Keratinocyte (primary cell): ENCODE results near the gene CXCL14. TPM values are rescaled to one million over a fixed set of nuclear protein-coding genes. Genes with fewer than 3 reads are reported as not detected.

Experiments used
- DNase-seq: peaks from one replicate; pipeline ENCODE4 v3.0.0-alpha.2; 2011; ENCODE audit warnings: low read depth, missing footprints, low spot score
- FAIRE-seq: peaks from 2 replicates; lab custom pipeline; 2011; peaks lifted over from hg19 to GRCh38; lab: Jason Lieb, UNC
- H2AFZ ChIP-seq: 2 replicates; pipeline ENCODE4 v1.6.0; 2012; ENCODE audit warnings: low read length, control low read depth, inconsistent platforms; ENCODE audit not compliant: control insufficient read depth
- H3K27ac ChIP-seq: 2 replicates; pipeline ENCODE4 v1.5.1; 2011; ENCODE audit warnings: low read length; ENCODE audit not compliant: control insufficient read depth, insufficient read depth
- H3K27me3 ChIP-seq: 3 replicates; pipeline ENCODE4 v1.6.0; 2011; ENCODE audit warnings: low read length; ENCODE audit not compliant: control insufficient read depth, insufficient read depth; ENCODE audit errors: extremely low read depth
- H3K36me3 ChIP-seq, 2 experiments: 2 replicates in 1 of 2; 3 replicates in 1 of 2; pipeline ENCODE4 v1.5.1; 2011; ENCODE audit warnings: low read length in 2 of 2, mild to moderate bottlenecking in 1 of 2; ENCODE audit not compliant: control insufficient read depth in 2 of 2, insufficient read depth in 2 of 2; ENCODE audit errors: extremely low read depth in 1 of 2
- H3K4me1 ChIP-seq: 3 replicates; pipeline ENCODE4 v1.5.1; 2011; ENCODE audit warnings: low read length; ENCODE audit not compliant: control insufficient read depth, insufficient read depth; ENCODE audit errors: extremely low read depth
- H3K4me2 ChIP-seq: 3 replicates; pipeline ENCODE4 v1.6.0; 2011; ENCODE audit warnings: low read depth, low read length; ENCODE audit not compliant: control insufficient read depth, insufficient read depth; ENCODE audit errors: extremely low read depth
- H3K4me3 ChIP-seq, 3 experiments: fragments of 200-600 bp in 1 of 3; sonication (generic) in 1 of 3; 2 replicates in 2 of 3; 3 replicates in 1 of 3; pipeline ENCODE4 v1.5.1; 2011 to 2016; ENCODE audit warnings: low read length in 3 of 3, mild to moderate bottlenecking in 3 of 3, control low read depth in 2 of 3, inconsistent platforms in 1 of 3, low read depth in 1 of 3, mixed read lengths in 1 of 3, mixed run types in 1 of 3, moderate library complexity in 1 of 3; ENCODE audit not compliant: control insufficient read depth in 2 of 3, insufficient read depth in 2 of 3; ENCODE audit errors: extremely low read depth in 1 of 3
- H3K79me2 ChIP-seq: 2 replicates; pipeline ENCODE4 v1.6.0; 2012; ENCODE audit warnings: low read length; ENCODE audit not compliant: control insufficient read depth, insufficient read depth
- H3K9ac ChIP-seq: 3 replicates; pipeline ENCODE4 v1.6.0; 2011; ENCODE audit warnings: low read length; ENCODE audit not compliant: control insufficient read depth, insufficient read depth; ENCODE audit errors: extremely low read depth
- H3K9me1 ChIP-seq: 3 replicates; pipeline ENCODE4 v1.6.0; 2011; ENCODE audit warnings: low read length; ENCODE audit not compliant: control insufficient read depth, insufficient read depth; ENCODE audit errors: extremely low read depth
- H3K9me3 ChIP-seq: 2 replicates; pipeline ENCODE4 v1.5.1; 2012; ENCODE audit warnings: low read depth, low read length; ENCODE audit not compliant: control insufficient read depth
- H4K20me1 ChIP-seq: 3 replicates; pipeline ENCODE4 v1.6.0; 2011; ENCODE audit warnings: low read length; ENCODE audit not compliant: control insufficient read depth, insufficient read depth; ENCODE audit errors: extremely low read depth
- EZH2 ChIP-seq: IDR thresholded peaks from one replicate; pipeline ENCODE4 v1.6.1; 2012; ENCODE audit warnings: inconsistent platforms, mild to moderate bottlenecking, low read length, moderate library complexity
- dilution Hi-C: fragments of 300-500 bp; cut with MboI; formaldehyde crosslinking; loops from one replicate; pipeline ENCODE4 v1.7.0; 2020; ENCODE audit warnings: low sequenced_read_pairs; ENCODE audit not compliant: extremely low pct_ligation_motif_present
- polyA plus RNA-seq, 5 experiments: library from polyadenylated mRNA; depleted of rRNA in 3 of 5; stranded (reverse) in 3 of 5; stranded (forward) in 1 of 5; unstranded in 1 of 5; fragments of >200 nt; gene quantifications; 1 replicate in 1 of 5; 2 replicates in 3 of 5; 3 replicates in 1 of 5; pipeline versions ENCODE4 v1.2.1 to v1.2.3, GENCODE V29; 2011 to 2012; ENCODE audit warnings: missing spikeins in 2 of 5, low read depth in 1 of 5, low replicate concordance in 1 of 5
- TF ChIP-seq, protein P1 (sequence below), 3 experiments: IDR thresholded peaks in 1 of 3; conservative IDR thresholded peaks in 1 of 3; optimal IDR thresholded peaks in 1 of 3; 2 replicates in 2 of 3; 3 replicates in 1 of 3; pipeline versions ENCODE3 to v1.5.1; 2011; ENCODE audit warnings: low read length in 3 of 3, mild to moderate bottlenecking in 3 of 3, moderate library complexity in 2 of 3, control low read depth in 1 of 3, inconsistent platforms in 1 of 3; ENCODE audit not compliant: insufficient read depth in 2 of 3; ENCODE audit errors: extremely low read depth in 1 of 3

The CXCL14 gene
- polyA plus RNA-seq, 1 donor (not counting 4 experiments of a cell fraction or from before 2014, with no cell fraction given): 124 TPM

DNA sequence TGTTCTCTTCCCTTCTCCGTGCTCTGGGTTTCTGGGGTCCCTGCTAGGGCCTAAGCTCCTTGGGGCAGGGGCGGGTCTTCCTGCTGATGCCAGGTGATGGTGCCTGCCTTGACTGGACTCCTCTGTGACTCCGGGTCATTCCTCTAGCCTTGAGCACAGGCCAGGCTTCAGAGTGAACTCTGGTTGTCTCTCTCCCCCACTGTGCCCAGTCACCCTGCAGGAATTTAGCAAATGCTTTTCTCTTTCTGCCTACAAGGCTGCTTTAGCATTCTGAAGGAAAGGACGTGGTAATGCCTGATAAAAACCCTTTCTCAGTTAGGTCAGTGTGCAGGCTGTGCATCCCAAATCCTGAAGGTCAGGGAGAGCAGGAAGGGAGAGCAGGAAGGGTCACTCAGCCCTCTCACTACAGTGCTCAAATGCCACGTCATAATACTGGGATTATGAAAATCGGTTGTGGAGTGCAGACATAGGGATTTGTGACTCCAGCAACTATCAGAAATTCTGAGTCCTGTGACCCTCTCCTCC lies 2.7 kb downstream of the CXCL14 start:
- H2AFZ ChIP-seq: no peak overlapping the region
- H4K20me1 ChIP-seq: no peaks in the 10 kb centered on the region
- H3K4me2 ChIP-seq: no peak overlapping the region
- dilution Hi-C loops: loop anchor here (25.0 kb wide), 1 partner anchor 161 kb away; no protein-coding TSS in a partner anchor
- H3K79me2 ChIP-seq: no peaks in the 10 kb centered on the region
- H3K4me3 ChIP-seq: no peak overlapping the region
- H3K9ac ChIP-seq: no peak overlapping the region
- no peaks in the 10 kb centered on the region for H3K9me1 ChIP-seq
- peaks cover 30% of the 10 kb centered on the region for H3K4me1 ChIP-seq
- FAIRE-seq: peak; percentile 76
- H3K9me3 ChIP-seq: peaks cover 4% of the 10 kb centered on the region
- peaks cover 16% of the 10 kb centered on the region for H3K27me3 ChIP-seq
- no peak for DNase-seq
- H3K27ac ChIP-seq: no peak overlapping the region
- no peaks in the 10 kb centered on the region for H3K36me3 ChIP-seq
- TF ChIP-seq, protein P1, sequence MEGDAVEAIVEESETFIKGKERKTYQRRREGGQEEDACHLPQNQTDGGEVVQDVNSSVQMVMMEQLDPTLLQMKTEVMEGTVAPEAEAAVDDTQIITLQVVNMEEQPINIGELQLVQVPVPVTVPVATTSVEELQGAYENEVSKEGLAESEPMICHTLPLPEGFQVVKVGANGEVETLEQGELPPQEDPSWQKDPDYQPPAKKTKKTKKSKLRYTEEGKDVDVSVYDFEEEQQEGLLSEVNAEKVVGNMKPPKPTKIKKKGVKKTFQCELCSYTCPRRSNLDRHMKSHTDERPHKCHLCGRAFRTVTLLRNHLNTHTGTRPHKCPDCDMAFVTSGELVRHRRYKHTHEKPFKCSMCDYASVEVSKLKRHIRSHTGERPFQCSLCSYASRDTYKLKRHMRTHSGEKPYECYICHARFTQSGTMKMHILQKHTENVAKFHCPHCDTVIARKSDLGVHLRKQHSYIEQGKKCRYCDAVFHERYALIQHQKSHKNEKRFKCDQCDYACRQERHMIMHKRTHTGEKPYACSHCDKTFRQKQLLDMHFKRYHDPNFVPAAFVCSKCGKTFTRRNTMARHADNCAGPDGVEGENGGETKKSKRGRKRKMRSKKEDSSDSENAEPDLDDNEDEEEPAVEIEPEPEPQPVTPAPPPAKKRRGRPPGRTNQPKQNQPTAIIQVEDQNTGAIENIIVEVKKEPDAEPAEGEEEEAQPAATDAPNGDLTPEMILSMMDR (optimal IDR thresholded peaks at IDR 0.05 in 1 of 3, IDR thresholded peaks at IDR 0.05 in 1 of 3, conservative IDR thresholded peaks at IDR 0.05 in 1 of 3; ENCODE audit: extremely low read depth in 1 of 3, insufficient read depth in 2 of 3, low read length in 3 of 3): no peak

DNA sequence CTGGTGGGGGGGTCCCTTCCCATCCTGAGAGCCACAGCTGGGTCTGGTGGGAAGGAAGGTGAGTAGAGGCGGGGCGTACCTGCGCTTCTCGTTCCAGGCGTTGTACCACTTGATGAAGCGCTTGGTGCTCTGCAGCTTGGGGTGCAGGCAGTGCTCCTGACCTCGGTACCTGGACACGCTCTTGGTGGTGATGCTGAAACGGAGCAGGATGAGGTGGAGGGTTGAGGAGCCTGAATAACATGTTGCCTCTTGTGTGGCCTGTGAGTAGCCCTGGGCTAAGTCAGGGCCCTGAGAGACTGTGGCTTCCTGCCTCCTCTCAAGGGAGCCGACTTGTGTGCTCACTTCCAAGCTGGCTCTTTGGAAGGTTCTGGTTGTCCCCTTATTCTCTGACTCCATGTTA lies 4.3 kb downstream of the CXCL14 start:
- H3K9me1 ChIP-seq: no peaks in the 10 kb centered on the region
- FAIRE-seq (peak; percentile 91), DNase-seq (no peak)
- no peak overlapping the region for H3K9ac ChIP-seq
- H4K20me1 ChIP-seq: no peaks in the 10 kb centered on the region
- H3K27ac ChIP-seq: no peak overlapping the region
- no peaks in the 10 kb centered on the region for H3K79me2 ChIP-seq
- peaks cover 14% of the 10 kb centered on the region for H3K27me3 ChIP-seq
- no peak overlapping the region for H3K4me2 ChIP-seq
- no peaks in the 10 kb centered on the region for H3K36me3 ChIP-seq
- no peak overlapping the region for H2AFZ ChIP-seq
- H3K4me1 ChIP-seq: peaks cover 43% of the 10 kb centered on the region
- dilution Hi-C loops: no loop called here
- H3K4me3 ChIP-seq: no peak overlapping the region
- TF ChIP-seq, protein P1 (optimal IDR thresholded peaks at IDR 0.05 in 1 of 3, IDR thresholded peaks at IDR 0.05 in 1 of 3, conservative IDR thresholded peaks at IDR 0.05 in 1 of 3; ENCODE audit: extremely low read depth in 1 of 3, insufficient read depth in 2 of 3, low read length in 3 of 3): no peak
- TF ChIP-seq EZH2: no peak
- peaks cover 4% of the 10 kb centered on the region for H3K9me3 ChIP-seq
